ENCODE results near the gene HSP90AA1. TPM values are rescaled to one million over a fixed set of nuclear protein-coding genes. Genes with fewer than 3 reads are reported as not detected.
A peak's percentile ranks its signal among the peaks of the same experiment; 100 is the strongest.

HSP90AA1 gene
- total RNA-seq, 1 donor from 2014 or later = 280 TPM

GRCh38 chr14:102050026-102050405, 36.8 kb downstream of the HSP90AA1 start:
- Histone ChIP-seq H3K36me3 (ENCODE audit: control insufficient read depth, insufficient read depth, low read length) (peaks cover 34% of the 10 kb centered on the region), H3K27me3 (ENCODE audit: control insufficient read depth, insufficient read depth, low read length) (no peaks in the 10 kb centered on the region), H3K4me3 (ENCODE audit: low read depth, low read length) (no peak overlapping the region)
- no peak for DNase-seq (ENCODE audit: low read depth)
- FAIRE-seq = no peak
- TF ChIP-seq CTCF (IDR thresholded peaks at IDR 0.05; ENCODE audit: insufficient read depth, low read length, severe bottlenecking) = no peak

DNA sequence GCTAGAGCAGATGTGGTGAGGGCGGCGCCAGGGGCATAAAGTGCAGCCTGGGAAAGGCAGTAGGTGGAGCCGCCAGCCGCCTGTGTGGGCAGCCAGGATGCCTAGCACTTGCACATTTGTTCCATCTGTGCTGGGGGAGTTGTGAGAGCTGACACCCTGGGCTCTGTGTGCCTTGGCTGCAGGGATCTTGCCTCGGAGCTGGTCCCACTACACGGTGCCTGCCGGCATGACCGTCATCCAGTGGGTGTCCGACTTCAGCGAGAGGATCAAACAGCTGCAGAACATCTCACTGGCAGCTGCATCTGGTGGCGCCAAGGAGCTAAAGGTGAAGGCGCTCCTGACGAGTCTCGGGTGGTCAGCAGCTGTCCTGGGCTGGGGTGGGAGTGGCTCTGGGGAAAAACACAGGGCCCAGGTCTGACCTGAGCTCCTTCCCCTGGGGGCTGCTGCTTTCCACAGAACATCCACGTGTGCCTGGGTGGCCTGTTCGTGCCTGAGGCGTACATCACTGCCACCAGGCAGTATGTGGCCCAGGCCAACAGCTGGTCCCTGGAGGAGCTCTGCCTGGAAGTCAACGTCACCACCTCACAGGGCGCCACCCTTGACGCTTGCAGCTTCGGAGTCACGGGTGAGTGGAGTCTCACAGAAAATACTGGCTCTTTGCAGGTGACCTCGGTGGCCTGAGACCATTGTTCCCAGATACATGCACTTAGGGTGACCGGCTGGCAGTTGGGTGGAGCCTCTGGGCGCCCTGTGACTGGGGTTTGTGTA, 37.4 kb downstream of the HSP90AA1 start:
- no peak for FAIRE-seq
- peaks cover 38% of the 10 kb centered on the region for H3K36me3 ChIP-seq (ENCODE audit: control insufficient read depth, insufficient read depth, low read length)
- no peak for TF ChIP-seq CTCF (IDR thresholded peaks at IDR 0.05; ENCODE audit: insufficient read depth, low read length, severe bottlenecking)

DNA sequence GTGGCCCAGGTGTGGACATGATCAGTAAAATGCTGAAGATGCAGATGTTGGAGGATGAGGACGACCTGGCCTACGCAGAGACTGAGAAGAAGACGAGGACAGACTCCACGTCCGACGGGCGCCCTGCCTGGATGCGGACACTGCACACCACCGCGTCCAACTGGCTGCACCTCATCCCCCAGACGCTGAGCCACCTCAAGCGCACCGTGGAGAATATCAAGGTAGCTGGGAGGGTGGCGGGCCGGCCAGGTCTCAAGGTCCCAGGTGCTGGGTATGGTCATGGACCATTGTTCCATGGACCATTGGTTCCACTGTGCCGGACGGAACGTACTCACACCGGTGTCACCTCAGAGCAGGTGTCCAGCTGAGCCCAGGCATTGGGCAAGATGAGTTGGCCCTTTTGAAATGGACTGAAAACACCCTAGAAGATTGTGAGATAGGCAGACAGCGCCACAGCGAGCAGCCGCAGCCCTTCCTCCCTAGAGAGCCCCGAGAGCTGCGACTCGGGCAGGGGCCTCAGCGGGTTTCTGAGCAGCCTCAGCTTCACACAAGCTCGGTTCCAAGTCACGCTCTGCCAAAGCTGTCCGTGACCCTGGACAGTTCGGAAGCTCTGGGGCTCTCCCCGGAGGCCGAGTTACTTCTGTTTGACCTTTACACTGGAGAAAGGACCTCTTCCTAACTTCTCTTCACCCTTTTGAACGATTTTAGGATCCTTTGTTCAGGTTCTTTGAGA, 38.9 kb downstream of the HSP90AA1 start:
- no peak for FAIRE-seq
- TF ChIP-seq CTCF (IDR thresholded peaks at IDR 0.05; ENCODE audit: insufficient read depth, low read length, severe bottlenecking) = no peak
- Histone ChIP-seq H3K36me3 (ENCODE audit: control insufficient read depth, insufficient read depth, low read length) (peaks cover 46% of the 10 kb centered on the region), H3K4me3 (ENCODE audit: low read depth, low read length) (no peak overlapping the region), H3K27me3 (ENCODE audit: control insufficient read depth, insufficient read depth, low read length) (no peaks in the 10 kb centered on the region)
- no peak for DNase-seq (ENCODE audit: low read depth)

More for the DNA sequence above, 37.4 kb downstream of the HSP90AA1 start:
- Histone ChIP-seq H3K4me3 (ENCODE audit: low read depth, low read length) (no peak overlapping the region), H3K27me3 (ENCODE audit: control insufficient read depth, insufficient read depth, low read length) (no peaks in the 10 kb centered on the region)
- DNase-seq (ENCODE audit: low read depth) = no peak

DNA sequence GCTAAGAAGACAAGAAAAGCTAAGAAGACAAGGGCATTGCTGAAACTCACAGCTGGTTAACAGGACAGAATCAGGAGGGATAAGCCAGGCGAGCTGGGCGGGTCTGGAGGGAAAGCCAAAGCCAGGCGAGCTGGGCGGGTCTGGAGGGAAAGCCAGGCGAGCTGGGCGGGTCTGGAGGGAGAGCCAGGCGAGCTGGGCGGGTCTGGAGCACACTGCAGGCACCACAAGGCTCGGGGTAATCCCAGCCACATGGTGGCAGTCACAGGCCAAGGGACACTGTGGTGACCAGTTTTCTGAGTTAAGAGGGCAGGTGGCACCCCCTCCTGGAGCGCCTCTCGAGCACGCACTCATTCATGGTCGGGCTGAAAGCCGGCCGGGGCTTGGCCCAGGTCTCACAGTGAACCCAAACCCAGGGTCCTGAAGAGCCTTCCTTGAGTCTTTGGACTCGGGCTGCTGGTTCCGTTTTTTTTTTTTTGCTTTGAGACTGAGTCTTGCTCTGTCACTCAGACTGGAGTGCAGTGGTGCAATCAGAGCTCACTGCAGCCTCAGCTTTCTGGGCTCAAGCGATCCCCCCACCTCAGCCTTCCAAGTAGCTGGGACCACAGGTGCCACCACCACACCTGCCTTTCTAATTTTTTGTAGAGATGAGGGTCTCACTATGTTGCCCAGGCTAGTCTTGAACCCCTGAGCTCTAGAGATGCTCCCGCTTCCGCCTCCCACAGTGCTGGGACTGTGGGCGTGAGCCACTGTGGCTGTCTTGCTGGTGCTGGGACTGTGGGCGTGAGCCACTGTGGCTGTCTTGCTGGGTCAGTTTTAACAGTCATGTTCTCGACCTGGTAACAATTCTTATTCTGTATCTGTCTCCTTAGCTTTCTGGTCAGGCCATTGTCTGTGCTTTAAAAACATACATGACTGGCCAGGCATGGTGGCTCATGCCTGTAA, 40.2 kb downstream of the HSP90AA1 start:
- H3K27me3 ChIP-seq (ENCODE audit: control insufficient read depth, insufficient read depth, low read length) = no peaks in the 10 kb centered on the region
- peaks cover 52% of the 10 kb centered on the region for H3K36me3 ChIP-seq (ENCODE audit: control insufficient read depth, insufficient read depth, low read length)
- FAIRE-seq (no peak), DNase-seq (ENCODE audit: low read depth) (peak; percentile 36)
- peak; percentile 60 for TF ChIP-seq CTCF (IDR thresholded peaks at IDR 0.05; ENCODE audit: insufficient read depth, low read length, severe bottlenecking)
- H3K4me3 ChIP-seq (ENCODE audit: low read depth, low read length) = no peak overlapping the region

DNA sequence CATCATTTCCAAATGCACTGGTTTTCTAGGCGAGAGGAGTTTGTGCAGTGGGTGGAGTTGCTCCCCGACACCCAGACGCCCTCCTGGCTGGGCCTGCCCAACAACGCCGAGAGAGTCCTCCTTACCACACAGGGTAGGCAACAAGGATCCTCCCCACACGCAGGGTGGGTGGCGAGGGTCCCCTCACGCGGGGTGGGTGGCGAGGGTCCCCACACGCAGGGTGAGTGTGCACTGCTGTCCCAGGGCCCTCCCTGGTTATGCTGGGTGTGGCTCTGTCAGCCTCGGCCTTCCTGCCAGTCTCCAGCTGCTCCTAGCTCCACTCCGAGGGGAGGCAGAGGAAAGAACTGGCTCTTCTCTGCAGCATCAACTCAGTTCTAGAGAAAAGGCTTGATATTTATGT, 42.3 kb downstream of the HSP90AA1 start:
- Histone ChIP-seq H3K36me3 (ENCODE audit: control insufficient read depth, insufficient read depth, low read length) (peaks cover 57% of the 10 kb centered on the region), H3K4me3 (ENCODE audit: low read depth, low read length) (no peak overlapping the region), H3K27me3 (ENCODE audit: control insufficient read depth, insufficient read depth, low read length) (no peaks in the 10 kb centered on the region)
- no peak for FAIRE-seq
- TF ChIP-seq CTCF (IDR thresholded peaks at IDR 0.05; ENCODE audit: insufficient read depth, low read length, severe bottlenecking) = no peak
- DNase-seq (ENCODE audit: low read depth) = no peak
